HepG2 (cell line): ENCODE measurements around the gene RTN1. TPM values are rescaled to one million over a fixed set of nuclear protein-coding genes. Genes with fewer than 3 reads are reported as not detected.

Experiments used
- AGO1 ChIP-seq: fragments of 200-400 bp; formaldehyde crosslinking; IDR thresholded peaks from 2 replicates; pipeline ENCODE4 v1.6.1; 2017; ENCODE audit warnings: mild to moderate bottlenecking, low read depth, low read length, moderate library complexity; ENCODE audit not compliant: poor library complexity, severe bottlenecking
- AKAP8 ChIP-seq: sonication (generic); formaldehyde crosslinking; IDR thresholded peaks from 2 replicates; pipeline ENCODE4 v1.5.1; 2020; ENCODE audit warnings: mild to moderate bottlenecking, missing genetic modification reagents
- GABPB1 ChIP-seq: IDR thresholded peaks from 2 replicates; pipeline ENCODE4 v1.6.1; 2016; ENCODE audit warnings: mild to moderate bottlenecking, missing genetic modification reagents, moderate library complexity, missing compliant biosample characterization
- HOXA3 ChIP-seq: sonication (generic); formaldehyde crosslinking; IDR thresholded peaks from 2 replicates; pipeline ENCODE4 v1.5.0; 2020; ENCODE audit warnings: missing genetic modification reagents
- HOXA5 ChIP-seq: sonication (generic); formaldehyde crosslinking; IDR thresholded peaks from 2 replicates; pipeline ENCODE4 v1.4.0; 2020; ENCODE audit warnings: missing genetic modification reagents
- KLF15 ChIP-seq: sonication (generic); formaldehyde crosslinking; IDR thresholded peaks from 2 replicates; pipeline ENCODE4 v1.8.1; 2023; ENCODE audit warnings: borderline replicate concordance, mild to moderate bottlenecking, inconsistent platforms, missing genetic modification reagents, mixed read lengths
- MEIS2 ChIP-seq: sonication (generic); formaldehyde crosslinking; IDR thresholded peaks from 2 replicates; pipeline ENCODE4 v1.9.0; 2021; ENCODE audit warnings: mild to moderate bottlenecking, missing genetic modification reagents
- MTA1 ChIP-seq: sonication (generic); formaldehyde crosslinking; IDR thresholded peaks from 2 replicates; pipeline ENCODE4 v1.4.0; 2020; ENCODE audit warnings: missing genetic modification reagents, mild to moderate bottlenecking, borderline replicate concordance
- SMAD9 ChIP-seq: sonication (generic); formaldehyde crosslinking; IDR thresholded peaks from 2 replicates; pipeline ENCODE4 v1.5.1; 2020; ENCODE audit warnings: mild to moderate bottlenecking, missing genetic modification reagents
- TBL1XR1 ChIP-seq: fragments of 150-350 bp; IDR thresholded peaks from 2 replicates; pipeline ENCODE4 v1.6.1; 2014; ENCODE audit warnings: borderline replicate concordance, low read length; ENCODE audit not compliant: partially characterized antibody
- ZFX ChIP-seq: sonication (generic); formaldehyde crosslinking; IDR thresholded peaks from 2 replicates; pipeline ENCODE4 v1.4.0; 2020; ENCODE audit warnings: mild to moderate bottlenecking, low read depth, missing genetic modification reagents, moderate library complexity
- ZNF138 ChIP-seq: sonication (generic); formaldehyde crosslinking; IDR thresholded peaks from 2 replicates; pipeline ENCODE4 v1.5.0; 2020; ENCODE audit warnings: mild to moderate bottlenecking, low read depth, missing genetic modification reagents
- ZNF207 ChIP-seq: fragments of 450-650 bp; IDR thresholded peaks from 2 replicates; pipeline ENCODE4 v1.6.1; 2016; ENCODE audit warnings: antibody characterized with exemption, borderline replicate concordance
- ZNF253 ChIP-seq: sonication (generic); formaldehyde crosslinking; IDR thresholded peaks from 2 replicates; pipeline ENCODE4 v1.8.0; 2022; ENCODE audit warnings: mild to moderate bottlenecking, missing genetic modification reagents, borderline replicate concordance
- ZNF282 ChIP-seq: fragments of 450-650 bp; IDR thresholded peaks from 2 replicates; pipeline ENCODE4 v1.6.1; 2018; ENCODE audit not compliant: partially characterized antibody
- ZNF354B ChIP-seq: sonication (generic); formaldehyde crosslinking; IDR thresholded peaks from 2 replicates; pipeline ENCODE4 v1.8.0; 2022; ENCODE audit warnings: mild to moderate bottlenecking, missing genetic modification reagents
- polyA plus RNA-seq, 8 experiments: library from polyadenylated mRNA; depleted of rRNA in 3 of 8; stranded (reverse) in 7 of 8; unstranded in 1 of 8; fragments of >200 nt; fragmentation: Illumina TruSeq in 4 of 8; extraction: Trizol in 4 of 8; gene quantifications; 2 replicates each; pipeline versions ENCODE4 v1.2.1 to v1.2.3, GENCODE V29; 2011 to 2016; ENCODE audit warnings: low read depth in 4 of 8, missing spikeins in 1 of 8, mixed read lengths in 1 of 8; ENCODE audit not compliant: insufficient read depth in 1 of 8
- total RNA-seq, 5 experiments: library from RNA; depleted of rRNA; stranded (reverse); fragments of >200 nt; fragmentation: Illumina TruSeq; extraction: Trizol; gene quantifications; 2 replicates each; pipeline ENCODE4 v1.2.3, GENCODE V29; 2016; ENCODE audit warnings: low read depth in 1 of 5
- TF ChIP-seq, protein P1 (sequence below): sonication (generic); formaldehyde crosslinking; IDR thresholded peaks from 2 replicates; pipeline ENCODE4 v1.8.0; 2022; ENCODE audit warnings: mild to moderate bottlenecking, missing genetic modification reagents, borderline replicate concordance
- TF ChIP-seq, protein P2 (sequence below): sonication (generic); formaldehyde crosslinking; IDR thresholded peaks from 2 replicates; pipeline ENCODE4 v1.5.1; 2020; ENCODE audit warnings: missing genetic modification reagents, mild to moderate bottlenecking, borderline replicate concordance
- TF ChIP-seq, protein P3 (sequence below): sonication (generic); formaldehyde crosslinking; IDR thresholded peaks from 2 replicates; pipeline ENCODE4 v1.4.0; 2020; ENCODE audit warnings: mild to moderate bottlenecking, missing genetic modification reagents
- TF ChIP-seq, protein P4 (sequence below): sonication (generic); formaldehyde crosslinking; conservative IDR thresholded peaks from 2 replicates; pipeline ENCODE4 v1.4.0; 2020; ENCODE audit warnings: missing genetic modification reagents
- TF ChIP-seq, protein P5 (sequence below): IDR thresholded peaks from 2 replicates; pipeline ENCODE4 v1.6.1; 2016; ENCODE audit warnings: low read depth, borderline replicate concordance

Gene RTN1
- total and polyA plus RNA-seq, 2 of the 13 experiments (the other 11 are each of a cell fraction or from before 2014, with no cell fraction given) = 0.04 to 0.18 TPM

DNA sequence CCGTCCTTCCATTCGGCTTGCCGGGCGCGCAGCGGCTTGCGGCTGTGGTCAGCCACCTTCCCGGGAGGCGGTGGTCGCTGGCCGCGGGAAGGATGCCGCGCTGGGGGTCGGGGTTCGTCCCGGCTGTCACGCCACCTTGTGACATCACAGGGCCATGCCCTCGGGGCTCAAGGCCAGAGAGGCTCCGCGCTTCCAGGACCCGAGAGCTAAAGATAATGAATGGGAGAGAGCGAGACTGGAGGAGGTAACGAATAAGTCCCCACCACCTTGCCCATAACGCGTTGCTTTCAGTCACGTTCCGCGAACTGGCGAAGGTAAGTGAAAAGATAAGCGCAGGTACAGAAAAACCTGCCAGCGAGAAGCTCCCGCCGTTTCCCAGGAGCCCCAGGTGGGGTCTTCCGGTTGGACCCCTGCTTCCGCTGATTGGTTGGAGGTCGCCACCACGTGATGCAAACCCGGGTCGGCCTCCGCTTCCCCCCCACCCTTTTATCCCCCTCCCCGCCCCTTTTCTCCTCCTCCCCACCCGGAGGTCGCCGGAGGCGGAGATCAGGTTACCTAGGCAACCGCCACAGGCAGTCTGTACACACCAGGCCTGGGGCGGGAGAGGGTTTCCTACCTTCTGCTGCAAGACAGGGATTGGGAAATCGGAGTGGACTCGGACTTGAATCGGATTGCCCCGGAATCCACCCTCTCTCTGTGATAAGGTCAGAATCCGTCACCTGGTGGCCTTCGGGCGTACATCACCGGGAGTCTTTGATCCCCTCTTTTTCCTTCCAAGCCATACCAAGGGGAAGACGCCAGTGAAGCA lies 49.2 kb upstream of the RTN1 start, which contains the start of gene LRRC9 (continued):
- TF ChIP-seq MEIS2 (CRISPR knock-in tag) = peak; percentile 61; the same call in 1 of the 2 replicates
- TF ChIP-seq, protein P1, sequence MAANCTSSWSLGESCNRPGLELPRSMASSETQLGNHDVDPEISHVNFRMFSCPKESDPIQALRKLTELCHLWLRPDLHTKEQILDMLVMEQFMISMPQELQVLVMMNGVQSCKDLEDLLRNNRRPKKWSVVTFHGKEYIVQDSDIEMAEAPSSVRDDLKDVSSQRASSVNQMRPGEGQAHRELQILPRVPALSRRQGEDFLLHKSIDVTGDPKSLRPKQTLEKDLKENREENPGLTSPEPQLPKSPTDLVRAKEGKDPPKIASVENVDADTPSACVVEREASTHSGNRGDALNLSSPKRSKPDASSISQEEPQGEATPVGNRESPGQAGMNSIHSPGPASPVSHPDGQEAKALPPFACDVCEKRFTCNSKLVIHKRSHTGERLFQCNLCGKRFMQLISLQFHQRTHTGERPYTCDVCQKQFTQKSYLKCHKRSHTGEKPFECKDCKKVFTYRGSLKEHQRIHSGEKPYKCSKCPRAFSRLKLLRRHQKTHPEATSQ (CRISPR knock-in tag) = no peak
- no peak for TF ChIP-seq ZNF207
- TF ChIP-seq ZFX (CRISPR knock-in tag) = peak; percentile 71
- TF ChIP-seq GABPB1 (CRISPR knock-in tag) = peak; percentile 86
- TF ChIP-seq TBL1XR1 = peak; percentile 45
- TF ChIP-seq, protein P2, sequence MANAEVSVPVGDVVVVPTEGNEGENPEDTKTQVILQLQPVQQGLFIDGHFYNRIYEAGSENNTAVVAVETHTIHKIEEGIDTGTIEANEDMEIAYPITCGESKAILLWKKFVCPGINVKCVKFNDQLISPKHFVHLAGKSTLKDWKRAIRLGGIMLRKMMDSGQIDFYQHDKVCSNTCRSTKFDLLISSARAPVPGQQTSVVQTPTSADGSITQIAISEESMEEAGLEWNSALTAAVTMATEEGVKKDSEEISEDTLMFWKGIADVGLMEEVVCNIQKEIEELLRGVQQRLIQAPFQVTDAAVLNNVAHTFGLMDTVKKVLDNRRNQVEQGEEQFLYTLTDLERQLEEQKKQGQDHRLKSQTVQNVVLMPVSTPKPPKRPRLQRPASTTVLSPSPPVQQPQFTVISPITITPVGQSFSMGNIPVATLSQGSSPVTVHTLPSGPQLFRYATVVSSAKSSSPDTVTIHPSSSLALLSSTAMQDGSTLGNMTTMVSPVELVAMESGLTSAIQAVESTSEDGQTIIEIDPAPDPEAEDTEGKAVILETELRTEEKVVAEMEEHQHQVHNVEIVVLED = no peak
- no peak for TF ChIP-seq HOXA5 (CRISPR knock-in tag)
- TF ChIP-seq AKAP8 = no peak
- peak; percentile 69 for TF ChIP-seq HOXA3 (CRISPR knock-in tag)
- no peak for TF ChIP-seq ZNF253
- no peak for TF ChIP-seq ZNF138 (CRISPR knock-in tag)
- TF ChIP-seq, protein P3, sequence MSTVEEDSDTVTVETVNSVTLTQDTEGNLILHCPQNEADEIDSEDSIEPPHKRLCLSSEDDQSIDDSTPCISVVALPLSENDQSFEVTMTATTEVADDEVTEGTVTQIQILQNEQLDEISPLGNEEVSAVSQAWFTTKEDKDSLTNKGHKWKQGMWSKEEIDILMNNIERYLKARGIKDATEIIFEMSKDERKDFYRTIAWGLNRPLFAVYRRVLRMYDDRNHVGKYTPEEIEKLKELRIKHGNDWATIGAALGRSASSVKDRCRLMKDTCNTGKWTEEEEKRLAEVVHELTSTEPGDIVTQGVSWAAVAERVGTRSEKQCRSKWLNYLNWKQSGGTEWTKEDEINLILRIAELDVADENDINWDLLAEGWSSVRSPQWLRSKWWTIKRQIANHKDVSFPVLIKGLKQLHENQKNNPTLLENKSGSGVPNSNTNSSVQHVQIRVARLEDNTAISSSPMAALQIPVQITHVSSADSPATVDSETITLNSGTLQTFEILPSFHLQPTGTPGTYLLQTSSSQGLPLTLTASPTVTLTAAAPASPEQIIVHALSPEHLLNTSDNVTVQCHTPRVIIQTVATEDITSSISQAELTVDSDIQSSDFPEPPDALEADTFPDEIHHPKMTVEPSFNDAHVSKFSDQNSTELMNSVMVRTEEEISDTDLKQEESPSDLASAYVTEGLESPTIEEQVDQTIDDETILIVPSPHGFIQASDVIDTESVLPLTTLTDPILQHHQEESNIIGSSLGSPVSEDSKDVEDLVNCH (CRISPR knock-in tag) = no peak
- no peak for TF ChIP-seq SMAD9 (CRISPR knock-in tag)
- no peak for TF ChIP-seq KLF15 (CRISPR knock-in tag)
- TF ChIP-seq, protein P4, sequence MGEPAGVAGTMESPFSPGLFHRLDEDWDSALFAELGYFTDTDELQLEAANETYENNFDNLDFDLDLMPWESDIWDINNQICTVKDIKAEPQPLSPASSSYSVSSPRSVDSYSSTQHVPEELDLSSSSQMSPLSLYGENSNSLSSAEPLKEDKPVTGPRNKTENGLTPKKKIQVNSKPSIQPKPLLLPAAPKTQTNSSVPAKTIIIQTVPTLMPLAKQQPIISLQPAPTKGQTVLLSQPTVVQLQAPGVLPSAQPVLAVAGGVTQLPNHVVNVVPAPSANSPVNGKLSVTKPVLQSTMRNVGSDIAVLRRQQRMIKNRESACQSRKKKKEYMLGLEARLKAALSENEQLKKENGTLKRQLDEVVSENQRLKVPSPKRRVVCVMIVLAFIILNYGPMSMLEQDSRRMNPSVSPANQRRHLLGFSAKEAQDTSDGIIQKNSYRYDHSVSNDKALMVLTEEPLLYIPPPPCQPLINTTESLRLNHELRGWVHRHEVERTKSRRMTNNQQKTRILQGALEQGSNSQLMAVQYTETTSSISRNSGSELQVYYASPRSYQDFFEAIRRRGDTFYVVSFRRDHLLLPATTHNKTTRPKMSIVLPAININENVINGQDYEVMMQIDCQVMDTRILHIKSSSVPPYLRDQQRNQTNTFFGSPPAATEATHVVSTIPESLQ (CRISPR knock-in tag) = no peak
- no peak for TF ChIP-seq ZNF282
- TF ChIP-seq MTA1 (CRISPR knock-in tag) = no peak; the same call in 1 of the 2 replicates
- no peak for TF ChIP-seq AGO1
- TF ChIP-seq, protein P5, sequence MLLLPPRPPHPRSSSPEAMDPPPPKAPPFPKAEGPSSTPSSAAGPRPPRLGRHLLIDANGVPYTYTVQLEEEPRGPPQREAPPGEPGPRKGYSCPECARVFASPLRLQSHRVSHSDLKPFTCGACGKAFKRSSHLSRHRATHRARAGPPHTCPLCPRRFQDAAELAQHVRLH (CRISPR knock-in tag) = no peak; the same call in 1 of the 2 replicates
- no peak for TF ChIP-seq ZNF354B (CRISPR knock-in tag)
